Stimulated activated CD4-positive, alpha-beta T cell treated with anti-CD3 and anti-CD28 coated beads, Interleukin-2, amount 100 ng/mL, for 24 hours (primary cell): ENCODE measurements around the gene TSPAN3.

Source experiments
- DNase-seq, 2 donors: peaks; one replicate each; pipeline ENCODE4 v3.0.0-alpha.2; 2020

TSPAN3 gene

DNA sequence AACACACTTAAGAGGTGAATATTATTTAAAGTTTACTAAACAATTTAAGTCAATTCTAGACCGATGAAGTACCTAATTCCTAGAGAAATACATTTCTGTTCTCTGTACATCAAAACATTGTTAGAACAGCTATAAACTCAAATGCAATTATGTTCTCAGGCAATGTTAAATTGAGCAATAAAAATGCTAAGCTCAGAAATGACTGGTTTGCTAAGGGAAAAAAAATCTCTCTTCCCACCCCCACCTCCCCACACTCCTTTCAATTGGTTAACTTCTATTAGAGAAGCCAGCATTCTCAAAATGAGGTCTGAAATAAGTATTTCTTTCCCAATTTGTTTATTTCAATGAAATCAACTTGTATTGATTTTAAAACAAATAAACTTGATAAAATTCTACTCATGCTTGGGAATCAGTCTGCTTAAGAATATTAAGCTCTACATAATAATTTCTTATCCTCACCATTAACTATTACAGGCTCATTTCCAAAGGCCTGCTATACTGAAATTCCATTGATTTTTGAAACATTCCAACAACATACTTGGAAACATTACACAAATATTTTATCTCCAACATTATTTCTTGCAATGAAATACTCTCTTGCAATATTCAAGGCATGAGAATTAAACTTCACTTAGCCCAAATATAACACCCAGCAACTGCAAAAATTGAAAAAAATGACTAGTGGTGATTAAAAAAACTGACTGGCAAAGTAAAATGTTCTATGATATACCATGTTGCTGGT is 22.6 kb downstream of the TSPAN3 start:
- no peak for DNase-seq

DNA sequence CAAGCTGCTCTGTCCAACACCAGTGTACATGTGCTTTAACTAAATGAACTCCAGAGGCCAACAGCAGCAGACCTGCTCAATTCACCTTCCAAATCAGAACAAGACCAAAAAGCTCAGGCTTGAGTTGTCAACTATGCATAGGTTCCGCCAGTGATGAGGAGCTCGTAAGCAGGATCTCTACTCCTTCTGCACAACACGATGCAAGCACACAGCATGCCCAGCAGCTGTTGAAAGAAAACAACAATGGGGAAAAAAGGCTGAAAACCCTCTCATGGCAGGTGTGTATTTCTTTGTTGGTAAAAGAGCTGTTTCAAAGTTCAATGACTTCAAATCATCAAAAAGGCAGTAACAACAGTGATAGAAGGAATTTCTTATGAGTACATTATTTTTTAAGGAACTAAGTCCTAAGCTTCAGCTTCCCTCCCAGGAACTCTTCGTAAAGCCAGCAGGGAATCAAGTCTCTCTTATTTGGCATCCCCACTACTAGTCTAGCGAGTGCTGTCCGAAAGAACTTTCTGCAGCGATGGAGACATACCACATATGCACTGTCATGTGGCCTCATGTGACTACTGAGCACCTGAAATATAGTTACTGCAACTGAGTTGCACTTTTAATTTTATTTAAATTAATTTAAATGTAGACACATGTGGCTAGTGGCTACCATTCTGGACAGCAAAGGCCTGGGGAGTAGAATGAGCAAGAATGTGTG is 24.1 kb downstream of the TSPAN3 start:
- no peak for DNase-seq

DNA sequence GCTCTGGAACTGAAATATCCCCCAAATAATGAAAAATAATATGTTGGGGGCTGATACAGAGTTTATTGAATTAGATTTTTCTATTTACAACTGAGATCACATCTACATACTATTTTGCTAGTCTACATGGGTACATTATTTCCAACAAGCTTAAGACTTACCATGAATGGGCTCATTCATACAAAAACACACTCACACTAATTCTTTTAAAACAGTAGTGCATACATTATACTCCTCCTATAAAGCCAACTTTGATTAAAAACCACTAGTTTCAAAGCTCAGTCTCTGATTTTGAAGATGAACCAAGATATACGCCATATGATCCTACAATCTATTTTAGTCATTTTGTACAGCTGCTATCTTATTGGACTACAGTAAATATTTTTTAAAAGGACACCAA is 24.9 kb downstream of the TSPAN3 start:
- no peak for DNase-seq

DNA sequence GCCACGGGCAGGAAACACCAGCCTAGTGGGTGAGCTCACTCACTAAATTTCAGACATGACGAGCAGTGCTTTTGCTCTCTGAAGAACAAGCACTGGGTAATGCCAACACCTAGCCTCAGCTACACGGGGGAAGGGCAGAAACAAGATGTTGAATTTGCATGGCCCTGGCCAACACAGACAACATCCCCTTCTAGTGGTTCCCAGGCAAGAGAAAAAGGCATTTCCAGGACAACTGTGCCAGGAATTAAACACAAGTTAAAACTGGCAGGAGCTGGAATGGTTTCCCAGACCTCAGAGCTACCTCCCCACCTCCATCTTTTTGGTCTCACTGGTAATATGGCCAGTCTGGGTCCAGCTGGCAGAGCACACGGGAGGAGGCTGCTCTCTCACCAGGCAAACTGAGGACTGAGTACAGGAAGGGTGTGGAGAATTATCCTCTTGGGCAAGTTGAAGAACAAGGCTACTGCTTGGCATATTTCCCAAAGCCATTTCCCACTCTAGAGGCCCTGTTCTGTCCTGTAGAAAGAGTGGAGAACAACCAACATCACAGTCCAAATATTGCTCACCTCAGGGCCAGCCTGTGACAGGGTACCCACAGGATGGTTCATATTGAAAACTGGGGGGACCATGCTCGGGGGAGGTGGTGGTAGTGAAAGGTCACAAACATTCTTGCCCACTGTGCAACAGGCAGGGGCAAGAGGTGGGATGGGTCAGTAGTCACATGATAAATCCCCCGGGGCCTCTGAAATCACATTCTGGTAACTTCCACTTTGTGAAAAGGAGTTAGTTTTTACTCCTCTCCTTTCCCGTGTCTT is 26.5 kb downstream of the TSPAN3 start:
- no peak for DNase-seq

DNA sequence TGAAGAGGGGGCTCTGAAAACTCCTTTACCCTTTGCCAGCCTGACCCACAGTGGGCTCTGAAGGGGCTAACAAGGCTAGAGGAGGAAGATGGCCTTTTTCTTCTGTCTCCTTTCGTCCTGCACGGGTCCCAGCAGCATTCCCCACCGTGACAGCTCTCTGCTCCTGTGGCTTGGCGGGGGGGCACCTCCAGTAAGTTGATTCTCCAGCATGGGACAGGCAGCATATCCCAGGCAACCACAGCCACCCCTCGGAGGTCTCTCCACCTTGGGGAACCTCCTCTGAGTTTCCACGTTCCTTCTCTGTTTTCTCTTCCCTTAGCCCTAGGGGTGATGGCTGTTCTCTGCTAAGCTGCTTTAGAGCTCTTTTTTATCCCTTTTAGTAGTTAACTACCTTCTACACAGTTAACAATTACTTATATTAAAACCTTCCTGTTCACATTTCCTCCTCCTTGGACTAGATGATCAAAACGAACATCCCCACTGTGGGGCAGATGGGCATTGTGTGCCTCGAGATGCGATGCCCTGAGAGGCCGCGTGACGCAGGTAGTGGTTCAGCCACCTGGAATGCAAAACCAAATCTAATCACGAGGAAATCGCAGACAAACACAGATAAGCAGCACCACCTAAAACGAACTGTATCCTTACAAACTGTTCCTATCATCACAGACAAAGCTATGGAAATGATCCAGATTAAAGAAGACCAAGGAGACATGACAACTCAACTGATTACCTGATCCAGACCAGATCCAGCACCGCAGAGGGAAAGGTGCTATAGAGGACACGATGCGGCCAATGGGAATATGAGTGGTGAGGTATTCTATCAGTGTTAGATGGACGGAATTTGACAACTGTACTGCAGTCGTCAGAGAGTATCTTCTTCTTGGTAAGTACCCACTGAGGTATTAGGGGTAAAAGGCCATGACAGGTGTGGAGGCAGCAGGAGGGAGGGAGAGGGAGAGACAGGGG is 27.7 kb downstream of the TSPAN3 start:
- DNase-seq, result no peak

DNA sequence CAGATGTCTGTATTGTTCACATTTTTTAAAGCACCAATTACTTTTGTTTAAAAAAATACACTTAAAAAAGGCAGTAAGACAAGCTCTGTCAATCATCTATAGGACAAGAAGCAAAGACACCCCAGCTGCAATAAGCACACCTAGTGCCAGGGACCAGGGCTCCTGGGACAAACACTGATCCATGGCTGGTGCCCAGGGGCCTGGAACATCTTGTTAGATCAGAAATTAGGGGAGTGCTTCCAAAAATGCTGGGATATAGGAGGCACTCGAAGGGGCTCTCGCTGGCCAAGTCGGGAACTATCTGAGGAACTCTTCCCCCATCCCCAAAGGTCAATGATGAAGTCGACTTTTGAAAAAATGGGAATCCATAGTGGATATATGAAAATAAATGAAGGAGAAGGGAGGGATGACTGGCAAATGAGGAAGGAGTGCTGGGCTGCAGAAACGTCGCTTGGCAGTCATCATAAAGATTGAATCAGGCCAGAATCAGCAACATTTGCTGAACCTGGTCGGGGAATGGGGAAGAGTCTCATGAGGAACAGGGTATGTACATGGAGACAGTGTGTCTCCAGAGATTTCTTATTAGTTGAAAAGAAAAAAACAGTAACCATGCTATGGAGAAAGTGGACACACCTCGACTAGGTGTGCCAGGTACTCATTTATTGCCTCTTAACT is 28.5 kb downstream of the TSPAN3 start:
- DNase-seq, result no peak

DNA sequence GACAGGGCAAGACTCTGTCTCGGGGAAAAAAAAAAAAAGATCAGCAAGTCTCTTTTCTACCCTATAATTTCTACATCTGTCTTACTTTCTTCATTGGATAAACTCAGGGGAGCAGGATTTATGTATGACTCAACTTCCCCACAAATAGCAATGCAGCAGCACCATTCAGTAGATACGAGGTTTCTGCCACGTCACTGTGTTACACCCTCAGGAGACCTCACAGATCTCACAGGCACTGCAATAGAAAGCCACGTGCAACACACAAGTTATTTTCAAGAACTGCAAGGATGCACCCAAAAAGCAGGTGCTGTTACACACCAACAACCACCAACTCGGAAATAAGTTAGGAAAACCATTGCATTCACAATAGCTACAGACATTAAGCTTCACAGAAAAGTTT is 30.2 kb downstream of the TSPAN3 start:
- DNase-seq, result no peak

DNA sequence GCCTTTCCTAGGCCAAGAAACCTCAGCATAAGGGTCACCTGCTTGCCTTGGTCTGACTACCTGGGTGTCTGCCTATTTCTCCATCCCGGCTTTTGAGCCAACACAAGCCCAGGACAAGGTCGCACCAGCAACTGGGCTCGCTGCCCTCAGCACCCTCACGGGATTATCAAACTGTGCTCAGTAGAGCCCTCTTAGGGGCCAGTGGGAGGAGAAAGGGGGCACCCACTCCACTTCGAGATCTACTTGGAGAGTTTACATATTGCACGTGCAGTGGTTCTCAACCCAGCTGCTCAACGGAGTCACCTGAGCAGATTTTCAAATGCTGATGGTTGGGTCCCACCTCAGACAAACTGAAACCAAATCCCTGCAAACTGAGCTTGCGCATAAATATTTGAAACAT is 31.1 kb downstream of the TSPAN3 start:
- no peak for DNase-seq

DNA sequence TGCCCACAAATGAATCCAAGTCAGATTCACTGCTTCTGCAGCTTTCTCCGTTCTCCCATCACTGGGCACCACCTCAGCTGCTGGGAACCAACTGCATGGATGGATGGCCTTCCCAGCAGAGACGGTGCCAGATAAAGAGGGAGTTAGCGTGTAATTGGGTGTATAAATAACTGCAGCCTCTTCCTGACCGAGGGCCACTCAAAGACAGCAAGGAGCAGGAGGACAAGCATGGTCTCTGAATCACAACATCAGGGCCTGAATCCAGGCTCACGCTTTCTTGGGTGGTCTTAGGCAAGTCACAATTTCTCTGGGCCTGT is 31.7 kb downstream of the TSPAN3 start:
- DNase-seq, result no peak

DNA sequence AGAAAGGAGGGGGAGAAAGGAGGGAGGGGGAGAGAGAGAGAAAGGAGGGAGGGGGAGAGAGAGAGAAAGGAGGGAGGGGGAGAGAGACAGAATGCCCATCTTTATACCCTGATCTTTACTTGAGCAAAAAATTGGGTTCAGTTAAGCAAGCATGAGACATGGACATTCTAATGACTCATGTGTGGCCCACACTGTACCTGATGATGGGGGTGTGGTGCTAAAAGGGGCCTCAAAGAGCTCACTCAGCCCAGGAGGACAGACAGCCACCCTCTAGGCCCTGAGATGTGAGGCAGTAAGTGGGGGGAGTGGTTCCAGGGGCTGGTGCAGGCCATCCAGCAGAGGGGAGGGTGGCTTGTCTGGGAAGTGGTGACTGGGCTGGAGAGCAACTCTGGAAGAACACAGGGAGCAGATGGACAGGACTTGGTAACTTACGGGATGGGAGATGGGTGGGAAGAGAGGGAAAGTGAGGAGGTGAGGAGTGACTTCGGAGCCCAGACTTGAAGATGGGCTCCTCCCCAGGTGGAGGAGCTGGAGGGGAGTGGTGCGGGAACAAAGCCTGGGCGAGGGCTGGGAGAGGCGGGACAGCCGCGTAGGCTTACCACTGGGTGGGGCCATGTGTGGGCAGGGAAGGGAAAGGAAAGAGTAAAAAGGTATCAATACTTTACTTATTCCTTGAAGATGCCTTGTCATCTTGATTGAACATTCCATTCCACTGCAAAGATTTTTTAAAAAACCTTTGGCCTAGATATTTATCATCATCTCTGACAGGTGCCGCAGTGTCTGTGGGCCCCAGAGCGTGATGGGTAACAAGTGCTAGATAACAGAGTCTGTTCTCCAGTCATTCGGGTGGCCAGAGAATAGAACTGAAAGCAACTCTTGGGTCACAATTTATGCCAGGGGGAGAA is 32.3 kb downstream of the TSPAN3 start:
- DNase-seq, result no peak

DNA sequence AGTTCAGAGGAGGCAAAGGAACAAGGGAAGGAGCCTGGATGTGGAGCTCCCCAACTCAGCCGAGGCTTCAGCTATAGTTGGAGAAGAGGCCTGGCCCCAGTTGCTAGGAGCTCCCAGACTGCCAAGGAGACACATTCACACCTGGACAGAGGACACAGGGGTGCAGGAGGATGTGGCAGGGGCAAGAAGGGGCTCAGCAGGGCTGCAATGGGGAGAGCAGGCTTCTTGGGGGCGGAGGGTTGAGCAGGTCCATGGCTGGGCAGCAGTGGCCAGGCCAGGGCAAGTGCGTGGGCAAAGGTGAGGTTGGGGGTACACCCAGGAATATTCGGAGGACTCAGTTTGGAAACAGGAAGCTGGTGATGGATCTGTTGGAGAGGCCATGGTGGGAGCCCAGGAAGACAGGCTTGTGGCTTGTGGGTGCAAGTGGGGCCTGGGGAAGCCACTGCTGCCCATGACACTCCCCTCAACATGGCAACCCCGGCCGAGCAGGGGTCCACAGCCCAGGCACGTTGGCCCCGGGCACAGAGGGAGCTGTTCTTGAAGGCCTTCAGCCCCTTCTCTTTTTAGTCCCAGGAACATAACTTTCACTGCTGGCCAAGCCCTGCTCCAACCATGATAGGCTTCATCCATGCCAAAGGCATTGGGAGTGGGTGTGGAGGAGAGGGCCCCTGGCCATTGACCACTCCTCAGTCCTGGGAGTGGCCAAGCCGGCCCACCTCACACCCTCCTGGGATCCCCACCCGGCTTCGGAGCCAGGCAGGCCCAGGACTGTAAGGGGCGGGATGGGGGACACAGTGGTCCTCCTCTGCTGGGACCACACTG is 33.3 kb downstream of the TSPAN3 start:
- peak; percentile 1 to 16 for DNase-seq

DNA sequence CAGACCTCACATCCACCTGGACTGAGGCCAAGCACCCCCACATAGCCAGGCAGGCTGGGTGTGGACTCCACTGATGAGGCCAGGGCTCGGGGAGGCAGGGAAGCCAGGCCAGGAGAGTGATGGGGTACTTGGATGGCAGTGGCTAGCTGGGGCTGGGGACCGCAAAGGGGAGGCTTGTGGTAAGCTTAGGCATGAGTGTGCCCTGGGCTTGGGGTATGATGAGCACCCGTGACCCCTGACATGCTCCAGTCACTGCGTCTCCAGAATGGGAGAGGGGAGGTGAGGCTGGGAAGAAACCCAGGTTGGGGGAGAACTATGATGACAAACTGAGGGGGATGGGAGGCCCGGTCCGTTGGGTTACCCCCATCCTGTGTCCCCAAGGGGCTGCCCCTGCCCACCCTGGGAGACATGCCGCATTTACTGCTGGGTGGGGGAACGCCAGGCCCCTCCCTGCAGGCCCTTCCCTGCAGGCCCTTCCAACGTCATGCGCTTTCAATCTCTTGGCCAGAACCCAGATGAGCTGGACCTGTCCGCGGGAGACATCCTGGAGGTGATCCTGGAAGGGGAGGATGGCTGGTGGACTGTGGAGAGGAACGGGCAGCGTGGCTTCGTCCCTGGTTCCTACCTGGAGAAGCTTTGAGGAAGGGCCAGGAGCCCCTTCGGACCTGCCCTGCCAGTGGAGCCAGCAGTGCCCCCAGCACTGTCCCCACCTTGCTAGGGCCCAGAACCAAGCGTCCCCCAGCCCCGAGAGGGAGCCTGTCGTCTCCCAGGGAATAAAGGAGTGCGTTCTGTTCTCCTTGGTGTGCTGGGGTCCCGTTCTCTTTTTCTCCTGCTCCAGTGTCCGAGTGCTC is 34.1 kb downstream of the TSPAN3 start:
- peak; percentile 3 to 14 for DNase-seq

DNA sequence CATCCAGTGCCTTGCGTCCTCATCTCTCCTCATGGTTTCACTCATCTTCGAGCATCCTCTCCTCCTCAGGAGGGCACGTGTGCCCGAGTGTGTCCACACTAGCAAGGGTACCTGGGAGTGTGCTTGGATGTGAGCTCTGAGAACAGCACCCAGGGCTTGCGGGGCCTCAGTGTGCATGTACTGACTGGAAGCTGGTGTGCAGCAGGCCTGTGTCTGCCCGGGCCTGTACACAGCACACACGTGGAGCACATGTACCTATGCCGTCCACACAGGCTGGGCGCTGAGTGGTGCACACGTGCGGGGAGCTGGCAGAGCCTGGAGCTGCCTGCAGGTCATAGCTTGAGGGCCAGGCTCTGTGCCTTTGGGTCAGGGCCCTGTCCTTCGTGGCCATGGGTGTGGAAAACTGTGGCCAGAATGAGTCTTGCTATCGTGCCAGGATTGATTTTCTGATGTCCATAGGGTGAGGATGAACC is 34.9 kb downstream of the TSPAN3 start:
- DNase-seq, result peak in 1 of 2 donors; percentile 15

DNA sequence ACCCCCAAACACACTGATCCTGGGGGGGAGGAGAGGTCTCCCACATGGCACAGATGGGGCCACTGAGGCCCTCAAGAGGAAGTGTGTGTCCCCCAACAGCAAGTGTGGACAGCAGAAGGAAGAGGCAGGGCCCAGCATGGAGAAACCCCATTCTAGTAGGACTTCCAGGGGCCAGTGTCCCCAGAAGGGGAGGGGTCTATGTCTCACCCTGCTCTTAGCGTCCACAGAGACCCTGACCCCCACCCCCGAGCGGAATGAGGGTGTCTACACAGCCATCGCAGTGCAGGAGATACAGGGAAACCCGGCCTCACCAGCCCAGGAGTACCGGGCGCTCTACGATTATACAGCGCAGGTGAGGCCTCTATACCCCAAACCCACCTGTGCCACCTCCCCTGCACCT is 35.3 kb downstream of the TSPAN3 start:
- DNase-seq, result no peak

DNA sequence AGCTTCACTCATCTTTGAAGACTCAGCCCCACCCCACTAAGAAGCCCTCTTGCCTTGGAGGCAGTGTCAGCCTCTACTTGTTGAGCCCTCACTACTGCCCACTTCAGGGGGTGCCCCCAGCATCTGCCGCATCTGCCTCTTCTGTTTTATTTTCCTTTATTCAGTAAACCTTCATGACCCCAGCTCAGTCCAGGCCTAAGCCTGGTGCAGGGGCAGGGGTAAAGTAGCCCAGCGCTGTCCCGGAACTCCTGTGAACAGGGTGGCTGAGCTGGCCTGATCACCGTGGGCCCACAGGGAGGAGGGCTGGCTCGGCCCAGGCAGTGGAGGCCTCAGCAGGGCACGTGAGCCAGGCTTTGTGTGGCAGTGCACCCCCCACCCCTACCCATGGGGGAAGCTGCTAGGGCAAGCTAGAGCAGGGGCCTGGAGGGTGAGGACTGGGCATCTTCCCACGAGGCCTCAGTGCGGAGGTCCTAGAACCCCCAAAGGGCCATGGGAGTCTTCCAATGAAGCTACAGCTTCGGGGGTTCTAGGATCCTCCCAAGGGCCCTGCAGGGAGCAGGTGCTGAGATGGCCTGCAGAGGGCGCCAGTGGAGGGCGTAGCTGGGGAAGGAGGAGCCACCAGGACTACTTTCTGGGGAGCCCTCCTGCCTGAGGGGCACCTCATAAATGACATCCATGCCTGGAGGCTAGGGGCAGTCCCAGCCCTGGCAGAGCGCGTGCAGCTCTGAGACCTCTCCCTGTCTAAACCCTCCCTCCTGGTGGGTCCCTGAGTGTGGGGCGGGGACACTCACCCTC is 36.0 kb downstream of the TSPAN3 start:
- peak; percentile 61 to 68 for DNase-seq

DNA sequence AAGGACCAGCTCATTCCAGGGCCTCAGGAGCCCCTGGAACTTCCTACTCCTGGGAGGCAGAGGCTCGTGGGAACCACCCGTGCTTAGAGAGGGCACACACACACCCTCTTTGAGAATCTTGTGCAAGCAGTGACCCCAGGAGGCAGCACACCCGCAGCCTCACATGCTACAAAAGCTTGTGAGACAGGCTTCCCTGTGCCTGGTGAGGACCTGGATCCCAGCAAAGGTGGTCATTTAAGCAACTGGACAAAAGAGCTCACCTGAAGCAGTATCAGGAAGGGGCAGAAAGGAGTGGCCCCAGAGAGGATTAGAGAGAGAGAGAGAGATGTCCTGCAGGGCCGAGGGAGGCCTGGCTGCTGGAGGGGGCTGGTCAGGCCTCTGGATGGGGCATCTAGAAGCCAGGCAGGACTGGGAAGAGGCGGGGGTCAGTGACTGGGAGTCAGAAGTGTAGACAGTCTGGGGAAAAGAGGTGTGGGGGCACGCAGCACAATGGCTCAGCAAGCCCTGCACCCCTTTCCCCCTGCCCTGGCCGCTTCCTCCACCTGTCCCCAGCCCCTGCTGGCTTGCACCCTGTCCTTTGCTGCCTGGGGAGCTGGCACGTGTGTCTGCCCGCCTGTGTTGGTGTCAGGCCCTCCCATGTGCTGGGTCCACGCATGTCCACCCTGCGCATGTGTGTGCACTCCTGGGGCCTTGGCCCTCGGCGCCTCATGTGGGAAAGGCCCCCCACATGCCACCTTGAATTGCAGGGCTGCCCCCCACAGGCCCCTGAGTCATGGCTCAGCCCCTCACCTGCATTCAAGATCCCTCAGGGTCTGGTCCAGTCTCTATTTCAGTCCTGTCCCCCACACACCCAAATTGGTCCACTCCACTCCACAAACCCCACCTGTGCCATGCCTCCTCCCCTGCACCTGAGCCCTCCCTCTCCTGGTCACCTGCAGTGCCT is 36.9 kb downstream of the TSPAN3 start:
- peak; percentile 1 to 15 for DNase-seq

DNA sequence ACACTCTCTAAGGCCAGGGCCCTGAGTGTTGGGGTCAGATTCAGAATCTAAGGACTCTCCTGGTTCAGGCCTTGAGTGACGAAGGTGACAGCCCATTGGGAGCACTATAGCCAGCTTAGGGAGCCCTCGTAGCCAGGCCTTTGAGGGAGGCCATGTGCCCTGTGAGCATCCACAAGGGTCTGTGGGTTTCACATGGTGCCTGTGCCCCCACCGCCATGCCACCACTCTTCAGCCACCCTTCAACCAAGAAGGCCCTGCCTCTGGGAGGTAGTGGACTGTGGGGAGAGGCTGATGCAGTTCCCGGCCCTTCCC is 37.5 kb downstream of the TSPAN3 start:
- peak in 1 of 2 donors; percentile 0 for DNase-seq
